GM18517 (cell line): ENCODE measurements around the gene KRTAP12-4.
"Not testable (repeated sequence)": the region's sequence is repeated elsewhere in the genome, so short reads cannot be mapped to it uniquely, and the experiment has no call there.

Source experiments
- ATAC-seq: cut with Tn5 transposase; IDR thresholded peaks from one replicate; pipeline ENCODE4 v1.9.1; 2021; ENCODE audit warnings: mild to moderate bottlenecking, moderate library complexity; ENCODE audit not compliant: unreplicated experiment

The KRTAP12-4 gene

GRCh38 chr21:44637018-44637850, 17.2 kb downstream of the KRTAP12-4 start, which contains the start of gene KRTAP10-10:
TSS of gene KRTAP10-10 (plus strand) at chr21:44637356. CDS start at chr21:44637418, 62 bp downstream.
- ATAC-seq: no peak

GRCh38 chr21:44636209-44637017, 18.0 kb downstream of the KRTAP12-4 start:
- ATAC-seq: no peak

GRCh38 chr21:44632067-44632466, 22.4 kb downstream of the KRTAP12-4 start:
- no peak for ATAC-seq

GRCh38 chr21:44630440-44630839, 24.0 kb downstream of the KRTAP12-4 start:
- no peak for ATAC-seq

- ATAC-seq: no peak
Measured at GRCh38 chr21:44628707-44629391, 25.6 kb downstream of the KRTAP12-4 start.

- ATAC-seq: not testable (repeated sequence)
Measured at GRCh38 chr21:44627831-44628233, 26.6 kb downstream of the KRTAP12-4 start.

GRCh38 chr21:44627181-44627822, 27.2 kb downstream of the KRTAP12-4 start:
- not testable (repeated sequence) for ATAC-seq

GRCh38 chr21:44626673-44627143, 27.8 kb downstream of the KRTAP12-4 start, which contains the start of gene KRTAP10-9:
TSS of gene KRTAP10-9 (plus strand) at chr21:44627093. CDS start at chr21:44627172, 79 bp downstream.
- ATAC-seq: no peak

- ATAC-seq: no peak
Measured at GRCh38 chr21:44626262-44626661, 28.2 kb downstream of the KRTAP12-4 start.

GRCh38 chr21:44625756-44626155, 28.7 kb downstream of the KRTAP12-4 start:
- no peak for ATAC-seq

GRCh38 chr21:44623575-44623974, 30.9 kb downstream of the KRTAP12-4 start:
- no peak for ATAC-seq

GRCh38 chr21:44619886-44620285, 34.6 kb downstream of the KRTAP12-4 start:
- no peak for ATAC-seq

- ATAC-seq: no peak
Measured at GRCh38 chr21:44618909-44619308, 35.5 kb downstream of the KRTAP12-4 start.

GRCh38 chr21:44618504-44618903, 36.0 kb downstream of the KRTAP12-4 start:
- no peak for ATAC-seq

- ATAC-seq: no peak
Measured at GRCh38 chr21:44617071-44617501, 37.4 kb downstream of the KRTAP12-4 start.

- ATAC-seq: no peak
Measured at GRCh38 chr21:44616591-44616926, 37.9 kb downstream of the KRTAP12-4 start.

GRCh38 chr21:44615911-44616590, 38.4 kb downstream of the KRTAP12-4 start:
- ATAC-seq: no peak

- no peak for ATAC-seq
Measured at GRCh38 chr21:44615466-44615865, 39.0 kb downstream of the KRTAP12-4 start.

- no peak for ATAC-seq
Measured at GRCh38 chr21:44614961-44615391, 39.5 kb downstream of the KRTAP12-4 start.

- no peak for ATAC-seq
Measured at GRCh38 chr21:44614161-44614631, 40.3 kb downstream of the KRTAP12-4 start.
